OCI-LY7 (cell line): Measurements from ENCODE around the gene EDNRA.

ENCODE experiments used
- EZH2phosphoT487 ChIP-seq: fragments of 200-600 bp; sonication (generic); IDR thresholded peaks from 2 replicates; pipeline ENCODE4 v1.6.1; 2018; ENCODE audit warnings: low read depth, borderline replicate concordance, mild to moderate bottlenecking, mixed run types, antibody characterized with exemption, low read length, moderate library complexity, mixed read lengths
- TF ChIP-seq, protein P1 (sequence below): fragments of 200-600 bp; sonication (generic); conservative IDR thresholded peaks from 2 replicates; pipeline ENCODE4 v1.5.1; 2014; ENCODE audit warnings: mild to moderate bottlenecking, antibody characterized with exemption, low read length, moderate library complexity, mixed read lengths

DNA sequence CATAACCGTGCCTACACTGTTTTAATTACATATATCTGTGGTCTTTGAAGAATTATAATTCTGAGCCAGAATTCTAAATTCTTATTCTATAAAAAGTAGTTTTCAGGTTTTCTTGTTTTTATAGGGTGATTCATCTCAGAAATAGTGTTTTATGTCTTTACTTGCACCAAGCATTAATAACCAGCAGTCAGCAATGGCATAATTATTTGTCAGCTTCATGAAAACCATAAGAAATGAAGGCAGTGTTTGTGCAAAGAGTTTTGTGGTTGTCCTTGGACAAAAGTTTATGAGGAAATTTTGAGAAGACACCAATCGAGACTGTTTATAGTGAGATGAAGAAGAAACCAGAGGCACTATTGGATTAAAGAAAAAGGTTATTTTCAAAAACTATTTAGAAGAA lies 37.2 kb downstream of the EDNRA start:
- TF ChIP-seq, protein P1, sequence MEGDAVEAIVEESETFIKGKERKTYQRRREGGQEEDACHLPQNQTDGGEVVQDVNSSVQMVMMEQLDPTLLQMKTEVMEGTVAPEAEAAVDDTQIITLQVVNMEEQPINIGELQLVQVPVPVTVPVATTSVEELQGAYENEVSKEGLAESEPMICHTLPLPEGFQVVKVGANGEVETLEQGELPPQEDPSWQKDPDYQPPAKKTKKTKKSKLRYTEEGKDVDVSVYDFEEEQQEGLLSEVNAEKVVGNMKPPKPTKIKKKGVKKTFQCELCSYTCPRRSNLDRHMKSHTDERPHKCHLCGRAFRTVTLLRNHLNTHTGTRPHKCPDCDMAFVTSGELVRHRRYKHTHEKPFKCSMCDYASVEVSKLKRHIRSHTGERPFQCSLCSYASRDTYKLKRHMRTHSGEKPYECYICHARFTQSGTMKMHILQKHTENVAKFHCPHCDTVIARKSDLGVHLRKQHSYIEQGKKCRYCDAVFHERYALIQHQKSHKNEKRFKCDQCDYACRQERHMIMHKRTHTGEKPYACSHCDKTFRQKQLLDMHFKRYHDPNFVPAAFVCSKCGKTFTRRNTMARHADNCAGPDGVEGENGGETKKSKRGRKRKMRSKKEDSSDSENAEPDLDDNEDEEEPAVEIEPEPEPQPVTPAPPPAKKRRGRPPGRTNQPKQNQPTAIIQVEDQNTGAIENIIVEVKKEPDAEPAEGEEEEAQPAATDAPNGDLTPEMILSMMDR = no peak
- no peak for TF ChIP-seq EZH2phosphoT487
